HEK293T (cell line): ENCODE results near the gene MRPL23.

Source experiments
- CTCF ChIA-PET: fragments of 350-600 bp; formaldehyde crosslinking; extraction: SDS; loops from one replicate; lab custom pipeline; 2021; ENCODE audit warnings: antibody characterized with exemption, inconsistent platforms; lab: Yijun Ruan, JAX
- POLR2A ChIA-PET: fragments of 350-600 bp; formaldehyde crosslinking; extraction: SDS; loops from one replicate; lab custom pipeline; 2020; ENCODE audit warnings: antibody characterized with exemption, inconsistent platforms; lab: Yijun Ruan, JAX
- DNase-seq: peaks from one replicate; pipeline ENCODE4 v3.0.0; 2012; ENCODE audit warnings: mixed read lengths; ENCODE audit errors: extremely low spot score
- ARNT ChIP-seq: fragments of 450-650 bp; IDR thresholded peaks from 2 replicates; pipeline ENCODE4 v1.6.1; 2017; ENCODE audit warnings: mild to moderate bottlenecking
- BHLHE40 ChIP-seq: fragments of 450-650 bp; IDR thresholded peaks from 2 replicates; pipeline ENCODE4 v1.6.1; 2016; ENCODE audit warnings: mild to moderate bottlenecking, moderate library complexity, borderline replicate concordance
- CTBP1 ChIP-seq: fragments of 450-650 bp; IDR thresholded peaks from 2 replicates; pipeline ENCODE4 v1.6.1; 2016; ENCODE audit warnings: borderline replicate concordance
- ELF4 ChIP-seq: fragments of 450-650 bp; IDR thresholded peaks from 2 replicates; pipeline ENCODE4 v1.6.1; 2017; ENCODE audit warnings: antibody characterized with exemption
- FOXA1 ChIP-seq: fragments of 450-650 bp; IDR thresholded peaks from 2 replicates; pipeline ENCODE4 v1.6.1; 2016; ENCODE audit warnings: mild to moderate bottlenecking
- FOXK2 ChIP-seq: fragments of 450-650 bp; IDR thresholded peaks from 2 replicates; pipeline ENCODE4 v1.6.1; 2016; ENCODE audit warnings: mild to moderate bottlenecking
- FOXM1 ChIP-seq: fragments of 450-650 bp; IDR thresholded peaks from 2 replicates; pipeline ENCODE4 v1.6.1; 2017; ENCODE audit warnings: mild to moderate bottlenecking, borderline replicate concordance
- HDGF ChIP-seq: fragments of 450-650 bp; IDR thresholded peaks from 2 replicates; pipeline ENCODE4 v1.6.1; 2017; ENCODE audit warnings: antibody characterized with exemption, borderline replicate concordance
- L3MBTL2 ChIP-seq: fragments of 450-650 bp; conservative IDR thresholded peaks from 2 replicates; pipeline ENCODE4 v1.6.1; 2016; ENCODE audit warnings: mild to moderate bottlenecking
- LEF1 ChIP-seq: fragments of 450-650 bp; IDR thresholded peaks from 2 replicates; pipeline ENCODE4 v1.6.1; 2017; ENCODE audit warnings: mild to moderate bottlenecking, borderline replicate concordance
- NFRKB ChIP-seq: fragments of 450-650 bp; IDR thresholded peaks from 2 replicates; pipeline ENCODE4 v1.6.1; 2016; ENCODE audit warnings: mild to moderate bottlenecking, moderate library complexity
- SP1 ChIP-seq: fragments of 450-650 bp; IDR thresholded peaks from 2 replicates; pipeline ENCODE4 v1.6.1; 2017
- SUZ12 ChIP-seq: fragments of 450-650 bp; IDR thresholded peaks from 2 replicates; pipeline ENCODE4 v1.6.1; 2016; ENCODE audit warnings: mild to moderate bottlenecking
- TARDBP ChIP-seq: fragments of 450-650 bp; IDR thresholded peaks from 2 replicates; pipeline ENCODE4 v1.6.1; 2016
- ZNF384 ChIP-seq: fragments of 450-650 bp; IDR thresholded peaks from 2 replicates; pipeline ENCODE4 v1.6.1; 2016
- TF ChIP-seq, protein P1 (sequence below): fragments of 450-650 bp; IDR thresholded peaks from 2 replicates; pipeline ENCODE4 v1.6.1; 2016

MRPL23 gene

DNA sequence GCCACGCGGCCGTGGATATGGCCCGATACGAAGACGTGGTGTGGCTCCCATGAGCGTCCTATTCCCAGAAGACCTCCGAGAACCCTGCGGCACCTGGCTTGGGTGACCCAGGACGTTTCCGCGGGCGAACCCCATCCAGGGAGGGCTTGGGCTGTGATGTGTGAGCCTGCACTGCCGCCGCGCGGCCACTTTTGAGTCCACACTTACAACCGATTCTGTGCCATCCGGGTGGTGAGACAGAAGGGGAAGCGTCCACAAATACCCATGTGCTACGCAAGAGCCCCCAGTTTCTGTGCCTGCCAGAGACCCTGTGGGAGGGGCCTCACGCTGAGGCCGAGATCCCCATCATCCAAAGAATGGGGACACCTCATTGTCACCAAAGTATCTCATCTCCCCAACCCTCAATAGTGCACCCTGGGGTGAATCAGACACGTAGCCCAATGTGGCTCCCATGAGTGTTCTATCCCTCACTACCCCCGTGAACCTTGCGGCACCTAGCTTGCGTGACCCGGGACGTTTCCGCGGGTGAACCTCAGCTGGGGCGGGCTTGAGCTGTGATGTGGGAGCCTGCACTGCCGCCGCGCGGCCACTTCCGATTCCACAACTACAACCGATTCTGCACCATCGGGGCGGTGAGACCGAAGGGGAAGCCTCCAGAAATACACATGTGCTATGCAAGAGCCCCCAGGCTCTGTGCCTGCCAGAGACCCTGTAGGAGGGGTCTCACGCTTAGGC, 55.1 kb downstream of the MRPL23 start:
- ChIA-PET POLR2A (no interaction called here), CTCF (interaction anchor here (0.6 to 2.8 kb wide), 5 partner anchors 120 to 613 kb away, joined by 3 to 13 read pairs (median 10); partner anchors contain the start of gene BRSK2)
- no peak for TF ChIP-seq BHLHE40
- no peak for TF ChIP-seq ELF4
- TF ChIP-seq CTBP1 = no peak
- no peak for TF ChIP-seq FOXM1
- no peak for TF ChIP-seq SUZ12
- TF ChIP-seq ARNT = no peak
- TF ChIP-seq SP1 = no peak
- no peak for TF ChIP-seq NFRKB
- no peak for TF ChIP-seq FOXA1
- no peak for TF ChIP-seq L3MBTL2
- TF ChIP-seq FOXK2 = no peak
- TF ChIP-seq TARDBP = no peak
- TF ChIP-seq, protein P1, sequence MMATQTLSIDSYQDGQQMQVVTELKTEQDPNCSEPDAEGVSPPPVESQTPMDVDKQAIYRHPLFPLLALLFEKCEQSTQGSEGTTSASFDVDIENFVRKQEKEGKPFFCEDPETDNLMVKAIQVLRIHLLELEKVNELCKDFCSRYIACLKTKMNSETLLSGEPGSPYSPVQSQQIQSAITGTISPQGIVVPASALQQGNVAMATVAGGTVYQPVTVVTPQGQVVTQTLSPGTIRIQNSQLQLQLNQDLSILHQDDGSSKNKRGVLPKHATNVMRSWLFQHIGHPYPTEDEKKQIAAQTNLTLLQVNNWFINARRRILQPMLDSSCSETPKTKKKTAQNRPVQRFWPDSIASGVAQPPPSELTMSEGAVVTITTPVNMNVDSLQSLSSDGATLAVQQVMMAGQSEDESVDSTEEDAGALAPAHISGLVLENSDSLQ = no peak
- no peak for TF ChIP-seq HDGF
- no peak for TF ChIP-seq ZNF384
- TF ChIP-seq LEF1 = no peak
- DNase-seq = no peak

DNA sequence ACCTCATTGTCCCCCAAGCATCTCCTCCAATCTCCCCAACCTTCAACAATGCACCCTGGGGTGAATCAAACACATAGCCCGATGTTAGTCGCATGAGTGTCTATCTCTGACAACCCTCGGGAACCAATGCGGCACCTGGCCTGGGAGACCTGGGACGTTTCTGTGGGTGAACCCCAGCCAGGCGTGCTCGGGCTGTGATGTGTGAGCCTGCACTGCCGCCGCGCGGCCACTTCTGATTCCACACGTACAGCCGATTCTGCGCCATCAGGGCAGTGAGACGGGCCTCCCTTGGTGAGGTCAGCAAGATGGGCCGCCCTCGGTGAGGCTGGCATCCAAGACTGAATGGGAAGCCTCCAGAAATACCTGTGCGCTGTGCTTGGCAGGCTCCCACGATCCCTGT, 55.7 kb downstream of the MRPL23 start:
- ChIA-PET CTCF (interaction anchor here (0.6 to 2.8 kb wide), 4 partner anchors 120 to 170 kb away, joined by 3 to 13 read pairs (median 11); no protein-coding TSS in a partner anchor), POLR2A (no interaction called here)
- no peak for TF ChIP-seq LEF1
- TF ChIP-seq CTBP1 = no peak
- no peak for TF ChIP-seq NFRKB
- no peak for TF ChIP-seq ZNF384
- TF ChIP-seq FOXK2 = no peak
- TF ChIP-seq SP1 = no peak
- TF ChIP-seq SUZ12 = no peak
- DNase-seq = no peak

DNA sequence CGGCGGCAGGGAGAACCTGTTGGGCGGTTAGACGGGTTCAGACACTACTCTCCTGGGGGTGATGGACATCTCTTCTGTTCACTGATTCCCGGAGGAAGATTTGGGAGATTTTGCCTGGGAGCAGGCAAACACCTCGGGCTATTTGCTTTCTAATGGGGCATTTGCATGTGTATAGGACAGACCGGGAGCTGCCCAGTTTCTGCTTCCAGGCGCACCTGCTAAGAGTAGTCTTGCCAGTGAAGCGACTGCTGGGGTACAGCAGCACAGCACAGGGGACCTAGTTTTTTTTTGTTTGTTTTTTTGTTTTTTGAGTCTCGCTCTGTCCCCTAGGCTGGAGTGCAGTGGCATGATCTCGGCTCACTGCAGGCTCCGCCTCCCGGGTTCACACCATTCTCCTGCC, 57.3 kb downstream of the MRPL23 start:
- no peak for DNase-seq
- ChIA-PET CTCF (no interaction called here), POLR2A (no interaction called here)
- TF ChIP-seq ARNT = no peak
- TF ChIP-seq ELF4 = no peak
- TF ChIP-seq, protein P1 = no peak
- TF ChIP-seq BHLHE40 = no peak
- no peak for TF ChIP-seq ZNF384
